Endothelial cell (in vitro differentiated cells): ENCODE data around the gene ARL6IP1. TPM values are rescaled to one million over a fixed set of nuclear protein-coding genes. Genes with fewer than 3 reads are reported as not detected.

Experiments
- DNase-seq: peaks from one replicate; pipeline ENCODE4 v3.0.0; 2021; ENCODE audit warnings: low spot score
- H3K27ac Mint-ChIP-seq: one replicate; pipeline ENCODE4 v1.8.0; 2021; ENCODE audit warnings: mixed read lengths, inconsistent platforms; ENCODE audit not compliant: unreplicated experiment
- H3K27me3 Mint-ChIP-seq: one replicate; pipeline ENCODE4 v1.8.0; 2021; ENCODE audit warnings: mild to moderate bottlenecking, moderate library complexity, mixed read lengths, inconsistent platforms; ENCODE audit not compliant: unreplicated experiment
- H3K36me3 Mint-ChIP-seq: one replicate; pipeline ENCODE4 v1.8.0; 2021; ENCODE audit warnings: mild to moderate bottlenecking, low read depth, mixed read lengths, inconsistent platforms; ENCODE audit not compliant: unreplicated experiment
- H3K4me1 Mint-ChIP-seq: one replicate; pipeline ENCODE4 v1.8.0; 2021; ENCODE audit warnings: mild to moderate bottlenecking, mixed read lengths, inconsistent platforms; ENCODE audit not compliant: unreplicated experiment
- H3K4me3 Mint-ChIP-seq: one replicate; pipeline ENCODE4 v1.8.0; 2021; ENCODE audit warnings: mild to moderate bottlenecking, mixed read lengths, inconsistent platforms; ENCODE audit not compliant: unreplicated experiment
- H3K9me3 Mint-ChIP-seq: one replicate; pipeline ENCODE4 v1.8.0; 2021; ENCODE audit warnings: mixed read lengths, inconsistent platforms; ENCODE audit not compliant: unreplicated experiment
- CTCF ChIP-seq: fragments of 200-600 bp; sonication (generic); IDR thresholded peaks from one replicate; pipeline ENCODE4 v1.5.0; 2021; ENCODE audit warnings: antibody characterized with exemption; ENCODE audit not compliant: unreplicated experiment
- total RNA-seq: library from RNA; stranded (reverse); fragmentation: NEBNext Ultra II Directional; extraction: Animal tissue kit (Norgen Biotek cat#: 25700); gene quantifications from one replicate; pipeline ENCODE4 v1.2.1, GENCODE V29; 2021; ENCODE audit not compliant: unreplicated experiment

ARL6IP1 gene
- total RNA-seq, 1 donor from 2014 or later, result 147 TPM

GRCh38 chr16:18800775-18801144 is 589 bp downstream of the ARL6IP1 start:
- no peak for TF ChIP-seq CTCF
- Mint-ChIP-seq H3K36me3 (peaks cover 12% of the 10 kb centered on the region), H3K4me3 (peak overlapping the region; percentile 97), H3K27me3 (peaks cover 5% of the 10 kb centered on the region), H3K27ac (peak overlapping the region; percentile 91), H3K9me3 (no peaks in the 10 kb centered on the region), H3K4me1 (peaks cover 19% of the 10 kb centered on the region)
- DNase-seq, result peak; percentile 35

GRCh38 chr16:18800293-18800692 is 1.1 kb downstream of the ARL6IP1 start:
- H3K4me1 Mint-ChIP-seq, result peaks cover 19% of the 10 kb centered on the region
- peak overlapping the region; percentile 91 for H3K27ac Mint-ChIP-seq
- no peaks in the 10 kb centered on the region for H3K9me3 Mint-ChIP-seq
- TF ChIP-seq CTCF, result no peak
- peaks cover 12% of the 10 kb centered on the region for H3K36me3 Mint-ChIP-seq
- no peak for DNase-seq
- peaks cover 5% of the 10 kb centered on the region for H3K27me3 Mint-ChIP-seq
- H3K4me3 Mint-ChIP-seq, result peak overlapping the region; percentile 97

GRCh38 chr16:18799500-18799899 is 1.8 kb downstream of the ARL6IP1 start:
- no peak for DNase-seq
- peaks cover 19% of the 10 kb centered on the region for H3K4me1 Mint-ChIP-seq
- H3K27ac Mint-ChIP-seq, result no peak overlapping the region
- H3K4me3 Mint-ChIP-seq, result peak overlapping the region; percentile 97
- TF ChIP-seq CTCF, result no peak
- peaks cover 5% of the 10 kb centered on the region for H3K27me3 Mint-ChIP-seq
- no peaks in the 10 kb centered on the region for H3K9me3 Mint-ChIP-seq
- H3K36me3 Mint-ChIP-seq, result peaks cover 12% of the 10 kb centered on the region

- Mint-ChIP-seq H3K27ac (no peak overlapping the region), H3K4me3 (no peak overlapping the region), H3K4me1 (peaks cover 19% of the 10 kb centered on the region), H3K27me3 (peaks cover 5% of the 10 kb centered on the region), H3K36me3 (peaks cover 21% of the 10 kb centered on the region), H3K9me3 (no peaks in the 10 kb centered on the region)
- no peak for DNase-seq
- no peak for TF ChIP-seq CTCF
Measured at GRCh38 chr16:18797746-18798145, 3.6 kb downstream of the ARL6IP1 start.

GRCh38 chr16:18796377-18796776 is 5.0 kb downstream of the ARL6IP1 start:
- DNase-seq, result no peak
- H3K27ac Mint-ChIP-seq, result no peak overlapping the region
- peaks cover 15% of the 10 kb centered on the region for H3K4me1 Mint-ChIP-seq
- H3K36me3 Mint-ChIP-seq, result peaks cover 21% of the 10 kb centered on the region
- no peaks in the 10 kb centered on the region for H3K9me3 Mint-ChIP-seq
- no peak overlapping the region for H3K4me3 Mint-ChIP-seq
- H3K27me3 Mint-ChIP-seq, result peaks cover 5% of the 10 kb centered on the region
- TF ChIP-seq CTCF, result no peak
